CD4-positive, alpha-beta T cell treated with Interleukin-4 for 4 hours (primary cell): ENCODE data around the gene GNB1L.
A peak's percentile ranks its signal among the peaks of the same experiment; 100 is the strongest.

Experiments used
- DNase-seq: peaks from one replicate; pipeline ENCODE4 v3.0.0-alpha.2; 2020

The GNB1L gene

GRCh38 chr22:19854778-19855503, at the start of gene GNB1L, which contains the start of gene RTL10:
TSS of gene GNB1L (minus strand) at chr22:19854874. CDS start at chr22:19821355, 33,519 bp downstream.
TSS of gene RTL10 (minus strand) at chr22:19854874. CDS start at chr22:19852261, 2,613 bp downstream.
- DNase-seq = peak; percentile 93

GRCh38 chr22:19904174-19904856, 49.6 kb upstream of the GNB1L start:
- no peak for DNase-seq

GRCh38 chr22:19903513-19903912, 48.8 kb upstream of the GNB1L start:
- DNase-seq = no peak

GRCh38 chr22:19903031-19903430, 48.4 kb upstream of the GNB1L start:
- DNase-seq = no peak

- no peak for DNase-seq
Observed at GRCh38 chr22:19902245-19902715, 47.6 kb upstream of the GNB1L start.

GRCh38 chr22:19901577-19902244, 47.0 kb upstream of the GNB1L start:
- no peak for DNase-seq

- no peak for DNase-seq
Observed at GRCh38 chr22:19900707-19901436, 46.2 kb upstream of the GNB1L start.

- DNase-seq = no peak
Observed at GRCh38 chr22:19898831-19899567, 44.3 kb upstream of the GNB1L start.

GRCh38 chr22:19898145-19898544, 43.5 kb upstream of the GNB1L start:
- no peak for DNase-seq

GRCh38 chr22:19897726-19898125, 43.1 kb upstream of the GNB1L start:
- DNase-seq = no peak

- DNase-seq = no peak
Observed at GRCh38 chr22:19896665-19897355, 42.1 kb upstream of the GNB1L start.

GRCh38 chr22:19895160-19895849, 40.6 kb upstream of the GNB1L start:
- no peak for DNase-seq

- no peak for DNase-seq
Observed at GRCh38 chr22:19893363-19893762, 38.7 kb upstream of the GNB1L start.

- no peak for DNase-seq
Observed at GRCh38 chr22:19892925-19893324, 38.3 kb upstream of the GNB1L start.

GRCh38 chr22:19892257-19892879, 37.7 kb upstream of the GNB1L start:
- peak; percentile 53 for DNase-seq

- DNase-seq = peak; percentile 93
Observed at GRCh38 chr22:19891317-19892256, 36.9 kb upstream of the GNB1L start.

- DNase-seq = no peak
Observed at GRCh38 chr22:19890502-19891316, 36.0 kb upstream of the GNB1L start.

- peak; percentile 14 for DNase-seq
Observed at GRCh38 chr22:19889951-19890350, 35.3 kb upstream of the GNB1L start.
